Measurements from ENCODE around the gene SLC30A4. TPM values are rescaled to one million over a fixed set of nuclear protein-coding genes. Genes with fewer than 3 reads are reported as not detected.

SLC30A4 gene
- total RNA-seq, 1 donor from 2014 or later = 0.34 TPM

- no peak for TF ChIP-seq CTCF (IDR thresholded peaks at IDR 0.05; ENCODE audit: partially characterized antibody, unreplicated experiment)
- no peak overlapping the region for H3K4me3 Mint-ChIP-seq (ENCODE audit: unreplicated experiment)
- H3K4me1 Mint-ChIP-seq (ENCODE audit: low read depth, unreplicated experiment) = no peaks in the 10 kb centered on the region
- H3K27me3 Mint-ChIP-seq (ENCODE audit: unreplicated experiment) = no peaks in the 10 kb centered on the region
- no peaks in the 10 kb centered on the region for H3K36me3 Mint-ChIP-seq (ENCODE audit: unreplicated experiment)
- H3K9me3 Mint-ChIP-seq (ENCODE audit: unreplicated experiment) = no peaks in the 10 kb centered on the region
- H3K27ac Mint-ChIP-seq (ENCODE audit: unreplicated experiment) = no peak overlapping the region
- no peak for DNase-seq
Measured at GRCh38 chr15:45543051-45543450, 20.5 kb upstream of the SLC30A4 start.

GRCh38 chr15:45540531-45540930 is 18.0 kb upstream of the SLC30A4 start:
- no peaks in the 10 kb centered on the region for H3K9me3 Mint-ChIP-seq (ENCODE audit: unreplicated experiment)
- no peaks in the 10 kb centered on the region for H3K4me1 Mint-ChIP-seq (ENCODE audit: low read depth, unreplicated experiment)
- peaks cover 2% of the 10 kb centered on the region for H3K27me3 Mint-ChIP-seq (ENCODE audit: unreplicated experiment)
- no peak for DNase-seq
- no peak overlapping the region for H3K27ac Mint-ChIP-seq (ENCODE audit: unreplicated experiment)
- TF ChIP-seq CTCF (IDR thresholded peaks at IDR 0.05; ENCODE audit: partially characterized antibody, unreplicated experiment) = no peak
- H3K36me3 Mint-ChIP-seq (ENCODE audit: unreplicated experiment) = no peaks in the 10 kb centered on the region
- no peak overlapping the region for H3K4me3 Mint-ChIP-seq (ENCODE audit: unreplicated experiment)

GRCh38 chr15:45539680-45540079 is 17.1 kb upstream of the SLC30A4 start:
- TF ChIP-seq CTCF (IDR thresholded peaks at IDR 0.05; ENCODE audit: partially characterized antibody, unreplicated experiment) = no peak
- H3K36me3 Mint-ChIP-seq (ENCODE audit: unreplicated experiment) = no peaks in the 10 kb centered on the region
- no peak for DNase-seq
- H3K27me3 Mint-ChIP-seq (ENCODE audit: unreplicated experiment) = peaks cover 2% of the 10 kb centered on the region
- H3K4me1 Mint-ChIP-seq (ENCODE audit: low read depth, unreplicated experiment) = no peaks in the 10 kb centered on the region
- H3K9me3 Mint-ChIP-seq (ENCODE audit: unreplicated experiment) = no peaks in the 10 kb centered on the region
- H3K4me3 Mint-ChIP-seq (ENCODE audit: unreplicated experiment) = no peak overlapping the region
- H3K27ac Mint-ChIP-seq (ENCODE audit: unreplicated experiment) = no peak overlapping the region

GRCh38 chr15:45536934-45537333 is 14.4 kb upstream of the SLC30A4 start:
- no peak overlapping the region for H3K27ac Mint-ChIP-seq (ENCODE audit: unreplicated experiment)
- no peaks in the 10 kb centered on the region for H3K36me3 Mint-ChIP-seq (ENCODE audit: unreplicated experiment)
- TF ChIP-seq CTCF (IDR thresholded peaks at IDR 0.05; ENCODE audit: partially characterized antibody, unreplicated experiment) = no peak
- peaks cover 2% of the 10 kb centered on the region for H3K27me3 Mint-ChIP-seq (ENCODE audit: unreplicated experiment)
- H3K4me1 Mint-ChIP-seq (ENCODE audit: low read depth, unreplicated experiment) = no peaks in the 10 kb centered on the region
- H3K4me3 Mint-ChIP-seq (ENCODE audit: unreplicated experiment) = no peak overlapping the region
- H3K9me3 Mint-ChIP-seq (ENCODE audit: unreplicated experiment) = no peaks in the 10 kb centered on the region
- DNase-seq = no peak

- H3K4me3 Mint-ChIP-seq (ENCODE audit: unreplicated experiment) = no peak overlapping the region
- TF ChIP-seq CTCF (IDR thresholded peaks at IDR 0.05; ENCODE audit: partially characterized antibody, unreplicated experiment) = no peak
- H3K9me3 Mint-ChIP-seq (ENCODE audit: unreplicated experiment) = no peaks in the 10 kb centered on the region
- no peaks in the 10 kb centered on the region for H3K36me3 Mint-ChIP-seq (ENCODE audit: unreplicated experiment)
- no peak for DNase-seq
- H3K27ac Mint-ChIP-seq (ENCODE audit: unreplicated experiment) = no peak overlapping the region
- H3K27me3 Mint-ChIP-seq (ENCODE audit: unreplicated experiment) = peaks cover 2% of the 10 kb centered on the region
- no peaks in the 10 kb centered on the region for H3K4me1 Mint-ChIP-seq (ENCODE audit: low read depth, unreplicated experiment)
Measured at GRCh38 chr15:45535486-45536042, 13.0 kb upstream of the SLC30A4 start.
